ENCODE measurements around the gene SPDYE8.
A peak's percentile ranks its signal among the peaks of the same experiment; 100 is the strongest.
"Not testable (repeated sequence)": the region's sequence is repeated elsewhere in the genome, so short reads cannot be mapped to it uniquely, and the experiment has no call there.

The SPDYE8 gene, protein sequence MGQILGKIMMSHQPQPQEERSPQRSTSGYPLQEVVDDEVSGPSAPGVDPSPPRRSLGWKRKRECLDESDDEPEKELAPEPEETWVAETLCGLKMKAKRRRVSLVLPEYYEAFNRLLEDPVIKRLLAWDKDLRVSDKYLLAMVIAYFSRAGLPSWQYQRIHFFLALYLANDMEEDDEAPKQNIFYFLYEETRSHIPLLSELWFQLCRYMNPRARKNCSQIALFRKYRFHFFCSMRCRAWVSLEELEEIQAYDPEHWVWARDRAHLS
- total RNA-seq, result 0 reads per million in 3 donors

DNA sequence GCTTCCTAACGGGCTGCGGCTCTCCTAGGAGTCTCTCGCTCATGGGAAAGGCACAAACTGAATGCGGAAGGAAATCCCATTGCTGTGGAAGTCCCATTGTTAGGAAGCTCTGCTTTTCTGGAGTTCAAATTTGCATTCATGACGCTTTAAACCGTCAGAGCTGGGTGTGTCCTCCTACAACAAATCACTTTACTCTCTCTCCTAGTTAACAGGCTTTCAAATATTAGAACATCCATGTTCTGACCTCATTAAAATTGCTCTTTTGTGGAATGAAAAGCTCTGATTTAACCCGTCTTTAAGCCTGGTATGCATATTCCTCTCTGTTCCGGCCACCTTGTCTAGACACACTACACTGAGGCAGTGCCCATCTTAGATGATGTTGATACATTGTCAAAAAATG lies at the start of gene SPDYE8:
SPDYE8 (minus strand) TSS at position 101 of the 400 bp plus-strand sequence. CDS start 1,800 bp downstream, outside the sequence.
- H3K27me3 ChIP-seq (replicated peaks; ENCODE audit: control insufficient read depth, insufficient read depth, low read length, poor library complexity, severe bottlenecking); H3K4me3 ChIP-seq (ENCODE audit: insufficient read depth, low read depth, low read length, poor library complexity, severe bottlenecking); H3K9me3 ChIP-seq (ENCODE audit: control insufficient read depth, low read length); H3K27ac ChIP-seq (ENCODE audit: insufficient read depth, low read length, poor library complexity, severe bottlenecking); H3K36me3 ChIP-seq (ENCODE audit: control insufficient read depth, insufficient read depth, low read length); DNase-seq; H3K4me1 ChIP-seq (ENCODE audit: control insufficient read depth, insufficient read depth, low read length, poor library complexity, severe bottlenecking): not testable (repeated sequence)

DNA sequence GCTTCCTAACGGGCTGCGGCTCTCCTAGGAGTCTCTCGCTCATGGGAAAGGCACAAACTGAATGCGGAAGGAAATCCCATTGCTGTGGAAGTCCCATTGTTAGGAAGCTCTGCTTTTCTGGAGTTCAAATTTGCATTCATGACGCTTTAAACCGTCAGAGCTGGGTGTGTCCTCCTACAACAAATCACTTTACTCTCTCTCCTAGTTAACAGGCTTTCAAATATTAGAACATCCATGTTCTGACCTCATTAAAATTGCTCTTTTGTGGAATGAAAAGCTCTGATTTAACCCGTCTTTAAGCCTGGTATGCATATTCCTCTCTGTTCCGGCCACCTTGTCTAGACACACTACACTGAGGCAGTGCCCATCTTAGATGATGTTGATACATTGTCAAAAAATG lies 28.2 kb upstream of the SPDYE8 start, which contains the start of gene SPDYE11:
SPDYE11 (minus strand) TSS at position 101 of the 400 bp plus-strand sequence. CDS start 1,800 bp downstream, outside the sequence.
- not testable (repeated sequence) for DNase-seq; H3K4me3 ChIP-seq (ENCODE audit: insufficient read depth, low read depth, low read length, poor library complexity, severe bottlenecking); H3K9me3 ChIP-seq (ENCODE audit: control insufficient read depth, low read length); H3K36me3 ChIP-seq (ENCODE audit: control insufficient read depth, insufficient read depth, low read length); H3K27ac ChIP-seq (ENCODE audit: insufficient read depth, low read length, poor library complexity, severe bottlenecking); H3K4me1 ChIP-seq (ENCODE audit: control insufficient read depth, insufficient read depth, low read length, poor library complexity, severe bottlenecking); H3K27me3 ChIP-seq (replicated peaks; ENCODE audit: control insufficient read depth, insufficient read depth, low read length, poor library complexity, severe bottlenecking)

DNA sequence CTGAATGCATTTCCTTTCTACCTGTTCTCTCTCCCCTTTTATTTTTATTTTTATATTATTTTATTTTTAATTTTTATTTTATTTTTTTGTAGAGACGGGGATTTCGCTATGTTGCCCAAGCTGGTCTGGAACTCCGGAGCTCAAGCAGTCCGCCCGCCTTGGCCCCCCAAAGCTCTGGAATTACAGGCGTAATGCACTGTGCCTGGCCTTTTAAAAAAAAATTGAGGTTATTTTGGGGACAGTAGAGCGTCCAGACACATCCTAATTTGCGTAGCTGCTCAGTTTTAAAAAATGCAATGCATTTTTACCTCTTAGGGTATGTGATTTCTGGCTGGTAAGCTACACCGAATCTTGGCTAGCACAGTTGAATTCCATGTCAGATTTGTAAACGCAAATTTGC lies 23.1 kb downstream of the SPDYE8 start:
- DNase-seq; H3K36me3 ChIP-seq (ENCODE audit: control insufficient read depth, insufficient read depth, low read length); H3K27me3 ChIP-seq (replicated peaks; ENCODE audit: control insufficient read depth, insufficient read depth, low read length, poor library complexity, severe bottlenecking); H3K4me1 ChIP-seq (ENCODE audit: control insufficient read depth, insufficient read depth, low read length, poor library complexity, severe bottlenecking); H3K9me3 ChIP-seq (ENCODE audit: control insufficient read depth, low read length); H3K4me3 ChIP-seq (ENCODE audit: insufficient read depth, low read depth, low read length, poor library complexity, severe bottlenecking); H3K27ac ChIP-seq (ENCODE audit: insufficient read depth, low read length, poor library complexity, severe bottlenecking): not testable (repeated sequence)

DNA sequence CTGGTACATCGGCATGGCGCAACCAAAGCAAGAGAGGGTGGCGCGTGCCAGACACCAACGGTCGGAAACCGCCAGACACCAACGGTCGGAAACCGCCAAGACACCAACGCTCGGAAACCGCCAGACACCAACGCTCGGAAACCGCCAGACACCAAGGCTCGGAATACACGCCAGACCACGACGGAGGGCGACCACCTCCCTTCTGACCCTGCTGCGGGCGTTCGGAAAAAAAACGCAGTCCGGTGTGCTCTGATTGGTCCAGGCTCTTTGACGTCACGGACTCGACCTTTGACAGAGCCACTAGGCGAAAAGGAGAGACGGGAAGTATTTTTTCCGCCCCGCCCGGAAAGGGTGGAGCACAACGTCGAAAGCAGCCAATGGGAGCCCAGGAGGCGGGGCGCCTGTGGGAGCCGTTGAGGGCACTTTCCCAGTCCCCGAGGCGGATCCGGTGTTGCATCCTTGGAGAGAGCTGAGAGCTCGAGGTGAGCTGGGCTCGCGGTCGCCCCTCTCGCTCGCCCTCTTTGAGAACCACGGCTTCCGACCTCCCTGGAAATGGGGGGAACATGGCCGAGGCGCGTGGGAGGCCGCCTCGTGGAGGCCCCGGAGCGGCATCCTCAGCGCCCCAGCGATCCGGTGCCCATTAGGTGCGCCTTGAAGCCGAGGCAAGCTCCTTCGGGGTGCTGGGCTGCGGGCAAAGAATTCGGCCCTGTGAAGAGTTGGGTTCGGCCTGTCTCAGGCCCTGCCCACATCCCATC lies 23.7 kb downstream of the SPDYE8 start:
- not testable (repeated sequence) for H3K9me3 ChIP-seq (ENCODE audit: control insufficient read depth, low read length); H3K27me3 ChIP-seq (replicated peaks; ENCODE audit: control insufficient read depth, insufficient read depth, low read length, poor library complexity, severe bottlenecking); H3K36me3 ChIP-seq (ENCODE audit: control insufficient read depth, insufficient read depth, low read length); H3K4me1 ChIP-seq (ENCODE audit: control insufficient read depth, insufficient read depth, low read length, poor library complexity, severe bottlenecking)
- Histone ChIP-seq H3K27ac (ENCODE audit: insufficient read depth, low read length, poor library complexity, severe bottlenecking) (peak overlapping the region; percentile 68), H3K4me3 (ENCODE audit: insufficient read depth, low read depth, low read length, poor library complexity, severe bottlenecking) (peak overlapping the region; percentile 56)
- DNase-seq, result peak; percentile 86 to 90 (median 89)

DNA sequence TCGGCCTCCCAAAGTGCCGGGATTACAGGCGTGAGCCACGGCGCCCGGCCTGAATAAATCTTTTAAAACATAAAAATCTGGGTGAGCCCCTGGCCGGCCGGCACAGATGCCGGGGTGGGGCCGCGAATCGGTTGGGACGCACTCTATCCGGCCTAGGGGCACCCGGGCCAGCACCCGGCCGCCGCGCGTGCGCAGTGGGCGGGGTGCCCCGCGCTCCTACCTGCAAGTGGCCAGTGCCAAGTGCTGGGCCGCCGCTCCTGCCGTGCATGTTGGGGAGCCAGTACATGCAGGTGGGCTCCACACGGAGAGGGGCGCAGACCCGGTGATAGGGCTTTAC lies 24.2 kb downstream of the SPDYE8 start:
- DNase-seq, result peak in 2 of 3 donors; percentile 52 to 74
- H3K27ac ChIP-seq (ENCODE audit: insufficient read depth, low read length, poor library complexity, severe bottlenecking), result peak overlapping the region; percentile 68
- H3K27me3 ChIP-seq (replicated peaks; ENCODE audit: control insufficient read depth, insufficient read depth, low read length, poor library complexity, severe bottlenecking), result not testable (repeated sequence)

DNA sequence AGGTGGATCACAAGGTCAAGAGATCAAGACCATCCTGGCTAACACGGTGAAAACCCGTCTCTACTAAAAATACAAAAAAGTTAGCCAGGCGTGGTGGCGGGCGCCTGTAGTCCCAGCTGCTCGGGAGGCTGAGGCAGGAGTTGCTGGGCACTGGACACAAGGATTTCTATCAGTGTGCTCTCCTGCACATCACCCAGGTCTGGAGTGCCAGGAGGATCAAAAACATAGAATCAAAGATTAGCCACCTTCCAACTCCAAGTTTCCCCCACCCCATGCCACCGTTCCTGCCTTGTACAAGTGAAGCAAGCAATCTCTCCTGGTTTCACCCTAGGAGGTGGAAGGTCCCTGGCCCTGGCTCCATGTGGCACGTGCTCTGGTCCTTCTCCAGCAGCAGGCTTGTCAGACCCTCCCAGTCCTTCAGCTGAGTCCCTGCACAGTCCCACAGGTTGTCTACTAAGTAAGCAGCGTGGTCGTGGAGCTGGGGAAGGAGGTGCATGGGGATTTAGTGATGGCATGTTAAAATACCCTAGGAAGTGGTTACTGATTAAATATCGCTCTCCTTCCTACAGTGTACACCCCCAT lies 31.6 kb downstream of the SPDYE8 start:
- H3K4me3 ChIP-seq (ENCODE audit: insufficient read depth, low read depth, low read length, poor library complexity, severe bottlenecking); H3K27ac ChIP-seq (ENCODE audit: insufficient read depth, low read length, poor library complexity, severe bottlenecking); DNase-seq; H3K4me1 ChIP-seq (ENCODE audit: control insufficient read depth, insufficient read depth, low read length, poor library complexity, severe bottlenecking); H3K27me3 ChIP-seq (replicated peaks; ENCODE audit: control insufficient read depth, insufficient read depth, low read length, poor library complexity, severe bottlenecking); H3K36me3 ChIP-seq (ENCODE audit: control insufficient read depth, insufficient read depth, low read length); H3K9me3 ChIP-seq (ENCODE audit: control insufficient read depth, low read length): not testable (repeated sequence)

More for the DNA sequence above, 24.2 kb downstream of the SPDYE8 start:
- not testable (repeated sequence) for H3K9me3 ChIP-seq (ENCODE audit: control insufficient read depth, low read length); H3K36me3 ChIP-seq (ENCODE audit: control insufficient read depth, insufficient read depth, low read length); H3K4me1 ChIP-seq (ENCODE audit: control insufficient read depth, insufficient read depth, low read length, poor library complexity, severe bottlenecking)
- peak overlapping the region; percentile 56 for H3K4me3 ChIP-seq (ENCODE audit: insufficient read depth, low read depth, low read length, poor library complexity, severe bottlenecking)

DNA sequence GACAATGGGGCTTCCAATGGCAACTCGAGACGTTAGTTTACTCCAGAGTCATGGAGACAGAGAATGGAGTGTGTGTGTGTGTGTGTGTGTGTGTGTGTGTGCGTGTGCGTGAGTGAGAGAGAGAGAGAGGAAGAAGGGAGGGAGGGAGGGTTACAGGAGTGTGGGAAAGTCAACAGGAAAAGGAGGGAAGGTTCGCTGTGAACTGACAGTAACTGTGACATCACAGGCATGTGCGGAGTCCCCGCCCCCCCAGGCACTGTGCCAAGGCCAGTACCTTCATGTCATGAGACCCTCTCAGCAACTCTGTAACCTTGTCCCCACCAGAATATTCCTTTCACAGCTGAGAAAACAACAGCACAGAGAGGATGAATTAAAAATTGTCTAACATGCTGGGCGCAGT lies 32.1 kb downstream of the SPDYE8 start:
- DNase-seq; H3K9me3 ChIP-seq (ENCODE audit: control insufficient read depth, low read length); H3K4me1 ChIP-seq (ENCODE audit: control insufficient read depth, insufficient read depth, low read length, poor library complexity, severe bottlenecking); H3K27me3 ChIP-seq (replicated peaks; ENCODE audit: control insufficient read depth, insufficient read depth, low read length, poor library complexity, severe bottlenecking); H3K36me3 ChIP-seq (ENCODE audit: control insufficient read depth, insufficient read depth, low read length); H3K27ac ChIP-seq (ENCODE audit: insufficient read depth, low read length, poor library complexity, severe bottlenecking); H3K4me3 ChIP-seq (ENCODE audit: insufficient read depth, low read depth, low read length, poor library complexity, severe bottlenecking): not testable (repeated sequence)

DNA sequence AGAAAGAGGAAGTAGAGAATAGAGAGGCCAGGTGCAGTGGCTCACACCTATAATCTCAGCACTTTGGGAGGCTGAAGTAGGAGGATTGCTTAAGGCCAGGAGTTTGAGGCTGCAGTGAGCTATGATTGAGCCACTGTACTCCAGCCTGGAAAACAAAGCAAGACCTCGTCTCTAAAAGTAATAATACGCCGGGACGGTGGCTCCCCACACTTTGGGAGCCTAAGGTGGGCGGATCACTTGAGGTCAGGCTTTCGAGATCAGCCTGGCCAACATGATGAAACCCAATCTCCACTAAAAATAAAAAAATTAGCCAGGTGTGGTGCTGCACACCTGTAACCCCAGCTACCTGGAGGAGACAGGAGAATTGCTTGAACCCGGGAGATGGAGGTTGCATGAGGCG lies 34.1 kb downstream of the SPDYE8 start:
- not testable (repeated sequence) for H3K9me3 ChIP-seq (ENCODE audit: control insufficient read depth, low read length); H3K27me3 ChIP-seq (replicated peaks; ENCODE audit: control insufficient read depth, insufficient read depth, low read length, poor library complexity, severe bottlenecking); DNase-seq; H3K4me3 ChIP-seq (ENCODE audit: insufficient read depth, low read depth, low read length, poor library complexity, severe bottlenecking); H3K4me1 ChIP-seq (ENCODE audit: control insufficient read depth, insufficient read depth, low read length, poor library complexity, severe bottlenecking); H3K27ac ChIP-seq (ENCODE audit: insufficient read depth, low read length, poor library complexity, severe bottlenecking); H3K36me3 ChIP-seq (ENCODE audit: control insufficient read depth, insufficient read depth, low read length)

DNA sequence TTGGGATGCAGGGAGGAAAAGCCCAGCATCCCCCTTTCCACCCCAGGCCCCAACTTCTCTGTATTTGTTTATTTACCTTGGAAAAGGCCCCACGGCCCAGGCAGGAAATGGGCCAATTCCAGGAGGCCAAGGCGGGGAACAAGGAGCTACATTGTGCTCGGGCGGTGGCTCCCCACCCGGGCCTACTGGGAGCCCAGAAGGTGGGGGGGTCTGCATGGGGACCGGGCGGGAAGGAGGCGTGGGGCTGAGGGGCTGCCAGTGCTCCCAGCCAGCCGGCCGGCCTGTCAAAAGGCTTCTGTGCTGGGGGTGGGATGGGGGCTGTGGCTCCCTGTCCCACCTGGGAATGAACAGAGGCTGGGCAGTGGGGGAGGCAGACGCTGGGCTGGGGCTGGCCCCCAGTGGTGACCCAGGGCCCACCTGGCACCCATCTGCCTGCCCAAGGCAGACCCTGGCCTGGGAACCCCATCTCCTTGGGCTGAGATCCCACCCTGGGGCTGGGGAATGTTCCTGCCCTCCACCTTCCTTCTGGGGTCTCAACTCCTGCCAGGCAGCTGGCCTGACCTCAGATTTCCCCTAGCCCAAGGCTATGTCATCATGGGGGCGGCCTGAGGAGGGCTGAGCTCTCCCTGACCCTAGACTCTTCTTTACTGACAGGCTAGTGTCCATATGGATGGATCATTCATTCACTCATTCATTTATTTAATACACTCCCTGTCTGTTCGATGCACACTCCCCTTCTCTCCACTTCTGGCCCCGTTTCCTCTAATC lies 39.2 kb downstream of the SPDYE8 start:
- H3K4me1 ChIP-seq (ENCODE audit: control insufficient read depth, insufficient read depth, low read length, poor library complexity, severe bottlenecking); H3K9me3 ChIP-seq (ENCODE audit: control insufficient read depth, low read length); H3K36me3 ChIP-seq (ENCODE audit: control insufficient read depth, insufficient read depth, low read length); H3K27me3 ChIP-seq (replicated peaks; ENCODE audit: control insufficient read depth, insufficient read depth, low read length, poor library complexity, severe bottlenecking); H3K4me3 ChIP-seq (ENCODE audit: insufficient read depth, low read depth, low read length, poor library complexity, severe bottlenecking); H3K27ac ChIP-seq (ENCODE audit: insufficient read depth, low read length, poor library complexity, severe bottlenecking); DNase-seq: not testable (repeated sequence)
